ENCODE data around the gene UBE2D2.

GRCh38 chr5:139636975-139637408, 75.9 kb downstream of the UBE2D2 start:
- no peak for TF ChIP-seq CTCF (IDR thresholded peaks at IDR 0.05)
- no peak for TF ChIP-seq ZFX (IDR thresholded peaks at IDR 0.05; ENCODE audit: borderline replicate concordance)
